ENCODE data around the gene FCF1.
A peak's percentile ranks its signal among the peaks of the same experiment; 100 is the strongest.
"Not testable (repeated sequence)": the region's sequence is repeated elsewhere in the genome, so short reads cannot be mapped to it uniquely, and the experiment has no call there.

Gene FCF1

GRCh38 chr14:74703043-74703442 lies 9.9 kb upstream of the FCF1 start:
- no peak for DNase-seq

GRCh38 chr14:74704656-74705055 lies 8.3 kb upstream of the FCF1 start:
- no peak for DNase-seq

- no peak for DNase-seq
Measured at GRCh38 chr14:74705613-74706500, 7.1 kb upstream of the FCF1 start.

GRCh38 chr14:74710480-74710879 lies 2.5 kb upstream of the FCF1 start:
- no peak for DNase-seq

DNA sequence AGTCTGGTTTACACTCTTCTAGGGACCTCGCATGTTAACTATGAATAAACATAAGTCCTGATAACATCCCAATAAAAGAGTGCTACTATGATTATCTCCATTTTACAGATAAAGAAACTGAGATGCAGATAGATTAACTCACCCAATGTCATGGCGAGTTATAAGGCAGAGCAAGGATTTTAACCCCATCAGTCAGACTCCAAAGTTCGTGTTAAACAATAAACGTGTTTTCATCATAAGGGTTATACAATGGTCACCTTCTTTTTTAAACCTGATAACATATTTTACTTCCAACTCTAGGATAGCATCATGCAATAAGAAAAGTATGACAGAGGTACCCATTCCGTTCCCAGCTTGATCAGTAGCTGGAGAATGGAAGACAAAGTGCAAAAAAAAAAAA lies 1.3 kb upstream of the FCF1 start:
- DNase-seq, result no peak

DNA sequence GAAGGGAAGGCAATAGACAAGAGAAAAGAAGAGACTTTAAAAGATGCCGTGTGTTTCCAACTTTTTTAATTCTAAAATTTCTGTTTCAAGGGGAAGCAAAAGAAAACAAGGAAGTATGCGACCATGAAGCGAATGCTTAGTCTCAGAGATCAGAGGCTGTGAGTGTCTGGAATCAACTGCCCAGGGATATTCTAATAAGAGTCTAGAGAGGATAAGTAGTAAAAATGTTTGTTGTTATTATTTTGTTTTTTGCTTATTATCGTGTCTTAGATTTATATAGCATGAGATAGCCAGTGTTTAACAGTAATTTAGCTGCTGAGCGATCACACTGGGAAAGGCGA lies 421 bp downstream of the FCF1 start:
- DNase-seq, result no peak

DNA sequence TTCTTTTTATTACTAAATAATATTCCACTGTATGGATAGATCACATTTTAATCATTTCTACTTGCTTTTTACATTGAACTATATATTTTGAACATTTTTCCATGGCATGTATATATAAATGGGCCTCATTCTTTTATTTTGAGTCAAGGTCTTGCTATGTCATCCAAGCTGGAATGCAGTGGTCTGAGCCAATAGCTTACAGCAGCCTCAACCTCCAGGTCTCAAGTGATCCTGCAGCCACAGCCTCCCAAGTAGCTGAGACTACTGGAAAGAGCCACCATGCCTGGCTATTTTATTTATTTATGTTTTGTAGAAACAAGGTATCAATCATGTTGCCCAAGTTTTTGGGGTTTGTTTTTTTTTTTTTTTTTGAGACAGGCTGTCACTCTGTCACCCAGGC lies 7.6 kb downstream of the FCF1 start:
- no peak for DNase-seq

GRCh38 chr14:74723134-74723533 lies 10.2 kb downstream of the FCF1 start:
- DNase-seq, result no peak

- no peak for DNase-seq
Measured at GRCh38 chr14:74732387-74732786, 19.4 kb downstream of the FCF1 start.

GRCh38 chr14:74733221-74733620 lies 20.3 kb downstream of the FCF1 start:
- DNase-seq, result no peak

- DNase-seq, result no peak
Measured at GRCh38 chr14:74735125-74735524, 22.2 kb downstream of the FCF1 start.

DNA sequence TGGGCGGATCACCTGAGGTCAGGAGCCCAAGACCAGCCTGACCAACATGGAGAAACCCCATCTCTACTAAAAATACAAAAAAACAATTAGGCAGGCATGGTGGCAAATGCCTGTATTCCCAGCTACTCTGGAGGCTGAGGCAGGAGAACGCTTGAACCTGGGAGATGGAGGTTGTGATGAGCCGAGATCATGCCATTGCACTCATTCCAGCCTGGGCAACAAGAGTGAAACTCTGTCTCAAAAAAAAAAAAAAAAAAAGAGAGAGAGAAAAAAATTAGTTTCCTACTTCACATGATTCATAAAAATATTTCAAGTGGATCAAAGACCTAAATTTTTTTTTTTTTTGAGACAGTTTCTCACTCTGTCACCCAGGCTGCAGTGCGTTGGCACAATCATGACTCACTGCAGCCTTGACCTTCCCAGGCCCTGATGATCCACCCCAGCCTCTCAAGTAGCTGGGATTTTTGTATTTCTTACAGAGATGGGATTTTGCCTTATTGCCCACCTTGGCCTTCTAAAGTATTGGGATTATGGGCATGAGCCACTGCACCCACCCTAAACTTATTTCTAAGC lies 24.9 kb downstream of the FCF1 start:
- no peak for DNase-seq

GRCh38 chr14:74739293-74740030 lies 26.5 kb downstream of the FCF1 start:
- DNase-seq, result no peak

GRCh38 chr14:74747237-74747636 lies 34.3 kb downstream of the FCF1 start:
- DNase-seq, result no peak

- DNase-seq, result no peak
Measured at GRCh38 chr14:74754157-74754556, 41.2 kb downstream of the FCF1 start.

DNA sequence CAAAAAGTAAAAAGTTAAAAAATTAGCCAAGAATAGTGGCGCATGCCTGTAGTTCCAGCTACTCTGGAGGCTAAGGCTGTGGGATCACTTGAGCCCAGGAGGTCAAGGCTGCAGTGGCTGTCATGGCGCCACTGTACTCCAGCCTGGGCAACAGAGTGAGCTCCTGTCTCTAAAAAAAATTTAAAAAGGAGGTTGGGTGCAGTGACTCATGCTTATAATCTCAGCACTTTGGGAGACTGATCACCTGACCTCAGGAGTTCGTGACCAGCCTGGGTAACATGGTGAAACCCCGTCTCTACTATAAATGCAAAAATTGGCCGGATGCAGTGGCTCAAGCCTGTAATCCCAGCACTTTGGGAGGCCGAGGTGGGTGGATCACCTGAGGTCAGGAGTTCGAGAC lies 42.0 kb downstream of the FCF1 start:
- DNase-seq, result no peak

DNA sequence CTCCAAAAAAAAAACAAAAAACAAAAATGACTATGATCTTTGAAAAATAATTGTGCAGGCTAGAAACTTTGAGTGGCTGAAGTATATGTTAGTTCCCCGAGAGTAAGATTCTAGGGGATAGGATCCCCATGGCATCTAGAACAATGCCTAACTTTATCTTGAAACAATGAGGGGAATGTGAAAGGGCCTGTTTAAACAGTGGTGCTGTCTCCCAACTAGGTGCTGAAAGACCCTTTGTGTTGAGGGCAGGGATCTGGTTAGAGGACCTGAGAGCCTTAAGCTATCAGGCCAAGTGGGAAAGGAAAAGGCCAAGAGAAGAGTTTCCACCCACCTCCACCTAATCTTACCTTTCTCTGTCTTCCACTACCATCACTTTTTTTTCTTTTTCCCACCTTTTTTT lies 43.4 kb downstream of the FCF1 start:
- DNase-seq, result no peak

DNA sequence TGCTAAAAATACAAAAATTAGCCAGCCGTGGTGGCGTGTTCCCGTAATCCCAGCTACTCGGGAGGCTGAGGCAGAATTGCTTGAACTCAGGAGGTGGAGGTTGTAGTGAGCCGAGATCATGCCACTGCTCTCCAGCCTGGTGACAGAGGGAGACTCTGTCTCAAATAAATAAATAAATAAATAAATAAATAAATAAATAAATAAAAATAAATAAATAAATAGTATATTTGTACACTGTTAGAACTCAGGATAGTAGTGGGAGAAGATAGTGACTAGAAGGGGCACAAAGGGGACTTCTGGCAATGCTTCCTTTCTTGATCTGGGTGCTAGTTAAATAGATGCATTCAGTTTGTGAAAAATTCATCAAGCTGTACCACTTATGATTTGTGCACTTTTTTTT lies 45.6 kb downstream of the FCF1 start:
- not testable (repeated sequence) for DNase-seq

GRCh38 chr14:74762917-74763802 lies 50.2 kb downstream of the FCF1 start, which contains the start of gene YLPM1:
YLPM1 (plus strand) TSS chr14:74763316; CDS start chr14:74763490, 174 bp downstream.
- peak; percentile 95 to 98 for DNase-seq

GRCh38 chr14:74763803-74764531 lies 51.0 kb downstream of the FCF1 start:
- DNase-seq, result peak in 1 of 2 donors; percentile 11

DNA sequence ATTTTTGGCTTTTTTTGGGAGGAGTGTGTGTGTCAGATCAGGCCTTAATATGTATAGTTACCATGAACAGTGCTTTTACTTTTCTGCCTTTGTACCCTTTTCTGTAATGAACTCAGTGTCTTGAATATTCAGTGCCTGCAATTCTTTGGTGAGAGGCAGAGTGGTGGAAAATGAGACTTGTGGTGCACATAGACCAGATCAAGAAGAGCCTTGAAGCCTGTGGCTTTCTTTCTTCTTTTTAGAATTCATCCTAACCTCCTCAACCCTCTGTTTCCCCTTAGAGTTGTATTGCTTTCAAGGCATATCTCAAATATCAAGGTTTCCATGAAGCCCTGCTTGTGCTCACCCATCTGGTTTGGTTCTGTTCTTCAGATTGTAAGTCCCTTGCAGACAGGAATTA lies 52.8 kb downstream of the FCF1 start:
- DNase-seq, result no peak

DNA sequence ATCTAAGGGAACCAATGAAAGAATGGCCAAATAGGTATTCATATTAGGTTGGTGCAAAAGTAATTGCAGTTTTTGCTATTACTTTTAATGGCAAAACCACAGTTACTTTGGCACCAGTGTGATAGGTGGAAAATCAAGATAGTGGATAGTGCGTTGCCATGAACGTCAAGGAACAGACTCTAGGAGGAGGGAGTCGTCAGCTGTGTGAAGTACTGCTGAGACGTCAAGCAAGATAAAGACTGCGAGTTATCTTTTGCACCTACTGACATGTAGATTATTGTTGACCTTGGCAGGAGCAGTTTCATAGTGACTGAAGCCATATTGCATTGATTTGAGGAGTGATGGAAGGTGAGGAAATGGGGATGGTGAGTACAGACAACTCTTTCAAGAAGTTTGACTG lies 58.5 kb downstream of the FCF1 start:
- no peak for DNase-seq
